Transverse colon (tissue), 4 donors: ENCODE results near the gene MICAL1. TPM values are rescaled to one million over a fixed set of nuclear protein-coding genes. Genes with fewer than 3 reads are reported as not detected.

Experiments
- DNase-seq: peaks from one replicate; pipeline ENCODE4 v3.0.0-alpha.2; 2019
- H3K27ac ChIP-seq, 4 donors: fragments of 200-600 bp; sonication (generic); 2 replicates each; pipeline ENCODE4 v1.5.1; 2016 to 2018; ENCODE audit warnings: inconsistent platforms in 4 of 4
- H3K27me3 ChIP-seq: fragments of 200-600 bp; sonication (generic); 2 replicates; pipeline ENCODE4 v1.5.1; 2017; ENCODE audit warnings: inconsistent platforms
- H3K36me3 ChIP-seq, 4 donors: fragments of 200-600 bp; sonication (generic); 2 replicates each; pipeline ENCODE4 v1.5.1; 2017 to 2019; ENCODE audit warnings: inconsistent platforms in 4 of 4
- H3K4me1 ChIP-seq, 4 donors: fragments of 200-600 bp; sonication (generic); 2 replicates each; pipeline ENCODE4 v1.5.1; 2017 to 2020; ENCODE audit warnings: inconsistent platforms in 4 of 4
- H3K4me3 ChIP-seq, 4 donors: fragments of 200-600 bp; sonication (generic); 1 replicate in 1 of 4; 2 replicates in 3 of 4; pipeline versions ENCODE4 v1.5.1 to v1.6.1; 2017 to 2019; ENCODE audit warnings: inconsistent platforms in 4 of 4
- H3K9me3 ChIP-seq, 2 donors: fragments of 200-600 bp; sonication (generic); 2 replicates each; pipeline ENCODE4 v1.5.1; 2017 to 2019; ENCODE audit warnings: inconsistent platforms in 2 of 2
- EP300 ChIP-seq: sonication (generic); formaldehyde crosslinking; IDR thresholded peaks from one replicate; pipeline ENCODE4 v1.6.1; 2017; ENCODE audit warnings: antibody characterized with exemption, low read depth
- POLR2A ChIP-seq: fragments of 450-650 bp; IDR thresholded peaks from one replicate; pipeline ENCODE4 v1.6.1; 2016; ENCODE audit warnings: antibody characterized with exemption, mild to moderate bottlenecking, moderate library complexity
- POLR2AphosphoS5 ChIP-seq, 3 donors: sonication (generic); formaldehyde crosslinking; IDR thresholded peaks; one replicate each; pipeline ENCODE4 v1.6.1; 2016; ENCODE audit warnings: antibody characterized with exemption in 3 of 3
- WGBS, 2 donors: methylation state at CpG; one replicate each; pipeline ENCODE4 v1.1.5; 2018; ENCODE audit warnings: low coverage in 1 of 2; 5-methylcytosine and 5-hydroxymethylcytosine counted together
- in situ Hi-C, 4 donors: fragments of 200-750 bp; cut with MboI; loops; one replicate each; pipeline versions ENCODE4 v1.15.0 to v1.15.1; 2017; ENCODE audit warnings: low sequenced_read_pairs in 3 of 4, low pct_ligation_motif_present in 1 of 4, low pct_unique_long_range_greater_than_20kb in 1 of 4
- intact Hi-C: fragments of 100-400 bp; cut with DNase I; formaldehyde crosslinking; loops from one replicate; pipeline ENCODE4 v1.15.1; 2023; ENCODE audit warnings: low total_unique reads
- total RNA-seq, 4 donors: library from RNA; depleted of rRNA; stranded (reverse); fragments of >200 nt; gene quantifications; one replicate each; pipeline ENCODE4 v1.1.0, GENCODE V29; 2016
- TF ChIP-seq, protein P1 (sequence below), 5 experiments: fragments of 200-600 bp in 3 of 5; fragments of 450-650 bp in 2 of 5; sonication (generic) in 3 of 5; IDR thresholded peaks; 1 replicate in 2 of 5; 2 replicates in 3 of 5; pipeline ENCODE4 v1.5.1; 2016 to 2017; ENCODE audit warnings: antibody characterized with exemption in 5 of 5, inconsistent platforms in 3 of 5, mild to moderate bottlenecking in 2 of 5, moderate library complexity in 1 of 5

MICAL1 gene
- total RNA-seq, 4 donors from 2014 or later, result 85.3 to 241 (median 121) TPM

DNA sequence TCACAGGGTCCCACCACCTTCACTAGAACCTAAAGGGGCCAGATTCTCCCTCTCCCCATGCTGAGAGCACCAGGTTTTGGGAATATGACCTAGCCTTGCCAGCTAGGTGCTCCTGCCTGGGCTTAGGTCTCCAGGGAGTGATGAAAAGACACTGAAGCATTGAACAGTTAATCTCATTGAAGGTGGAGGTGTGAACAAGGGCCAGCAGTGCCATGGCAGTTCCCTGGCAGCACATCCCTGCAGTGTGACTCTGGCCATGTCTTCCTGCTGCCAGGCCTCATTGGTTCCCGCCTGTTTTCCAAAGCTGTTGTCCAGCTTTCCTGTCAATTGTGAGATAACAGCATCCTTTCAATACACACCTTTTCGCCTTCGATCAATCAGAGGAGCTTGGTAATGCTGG is 26.1 kb downstream of the MICAL1 start:
- H3K27ac ChIP-seq, result no peak overlapping the region
- H3K9me3 ChIP-seq, result no peaks in the 10 kb centered on the region
- intact Hi-C loops (no loop called here), in situ Hi-C loops (loop anchor here in 1 of 4 donors (25.0 kb wide), 1 partner anchor 258 kb away; the partner anchor contains the start of genes AK9 and FIG4)
- TF ChIP-seq POLR2AphosphoS5 (IDR thresholded peaks at IDR 0.05) (no peak), POLR2A (no peak)
- no peaks in the 10 kb centered on the region for H3K27me3 ChIP-seq
- peaks cover 4 to 11% (median 9%) of the 10 kb centered on the region in 4 donors for H3K4me1 ChIP-seq
- DNase-seq, result no peak
- WGBS, 2 donors, result 98% methylated on average over 3 of the region's 3 CpGs; no CpG with 5 or more reads in 1 of the 2 donors
- H3K4me3 ChIP-seq, result no peak overlapping the region
- no peaks in the 10 kb centered on the region for H3K36me3 ChIP-seq

DNA sequence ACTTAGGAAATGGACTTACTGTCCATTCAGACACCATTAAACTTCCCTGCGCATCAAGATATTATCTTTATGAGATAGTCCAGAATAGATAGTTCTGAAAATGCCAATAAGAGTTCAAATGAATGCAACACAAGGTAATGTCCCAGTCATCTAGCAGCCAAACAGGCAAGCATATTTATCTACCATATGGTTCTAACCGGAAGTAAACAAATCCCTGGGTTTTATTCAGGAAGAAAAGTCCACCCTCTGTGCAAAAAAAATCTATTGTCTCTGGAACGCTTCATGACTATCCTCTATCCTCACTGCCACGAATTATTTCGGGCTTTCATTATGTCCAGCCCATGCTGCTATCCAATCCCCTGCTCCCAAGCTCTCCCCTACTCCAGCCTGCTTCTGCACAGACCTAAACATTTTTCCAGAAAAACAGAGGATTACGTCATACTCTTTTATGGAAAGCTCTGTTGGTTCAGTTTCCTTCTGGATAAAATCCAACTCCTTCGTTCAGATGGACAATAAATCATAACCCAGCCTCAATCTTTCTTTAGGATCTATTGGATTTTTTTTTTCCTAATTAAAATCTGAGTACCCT is 26.6 kb downstream of the MICAL1 start:
- DNase-seq, result no peak
- H3K4me3 ChIP-seq, result no peak overlapping the region
- no peaks in the 10 kb centered on the region for H3K9me3 ChIP-seq
- TF ChIP-seq, protein P1, sequence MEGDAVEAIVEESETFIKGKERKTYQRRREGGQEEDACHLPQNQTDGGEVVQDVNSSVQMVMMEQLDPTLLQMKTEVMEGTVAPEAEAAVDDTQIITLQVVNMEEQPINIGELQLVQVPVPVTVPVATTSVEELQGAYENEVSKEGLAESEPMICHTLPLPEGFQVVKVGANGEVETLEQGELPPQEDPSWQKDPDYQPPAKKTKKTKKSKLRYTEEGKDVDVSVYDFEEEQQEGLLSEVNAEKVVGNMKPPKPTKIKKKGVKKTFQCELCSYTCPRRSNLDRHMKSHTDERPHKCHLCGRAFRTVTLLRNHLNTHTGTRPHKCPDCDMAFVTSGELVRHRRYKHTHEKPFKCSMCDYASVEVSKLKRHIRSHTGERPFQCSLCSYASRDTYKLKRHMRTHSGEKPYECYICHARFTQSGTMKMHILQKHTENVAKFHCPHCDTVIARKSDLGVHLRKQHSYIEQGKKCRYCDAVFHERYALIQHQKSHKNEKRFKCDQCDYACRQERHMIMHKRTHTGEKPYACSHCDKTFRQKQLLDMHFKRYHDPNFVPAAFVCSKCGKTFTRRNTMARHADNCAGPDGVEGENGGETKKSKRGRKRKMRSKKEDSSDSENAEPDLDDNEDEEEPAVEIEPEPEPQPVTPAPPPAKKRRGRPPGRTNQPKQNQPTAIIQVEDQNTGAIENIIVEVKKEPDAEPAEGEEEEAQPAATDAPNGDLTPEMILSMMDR (IDR thresholded peaks at IDR 0.05), result no peak
- TF ChIP-seq EP300 (no peak), POLR2A (no peak), POLR2AphosphoS5 (IDR thresholded peaks at IDR 0.05) (no peak)
- peaks cover 4 to 11% (median 9%) of the 10 kb centered on the region in 4 donors for H3K4me1 ChIP-seq
- no peaks in the 10 kb centered on the region for H3K27me3 ChIP-seq
- in situ Hi-C loops, result loop anchor here in 1 of 4 donors (25.0 kb wide), 1 partner anchor 258 kb away; the partner anchor contains the start of genes AK9 and FIG4
- intact Hi-C loops, result no loop called here
- H3K27ac ChIP-seq, result no peak overlapping the region
- H3K36me3 ChIP-seq, result no peaks in the 10 kb centered on the region
- WGBS, 2 donors, result 17 to 33% methylated on average over 7 of the region's 7 CpGs

DNA sequence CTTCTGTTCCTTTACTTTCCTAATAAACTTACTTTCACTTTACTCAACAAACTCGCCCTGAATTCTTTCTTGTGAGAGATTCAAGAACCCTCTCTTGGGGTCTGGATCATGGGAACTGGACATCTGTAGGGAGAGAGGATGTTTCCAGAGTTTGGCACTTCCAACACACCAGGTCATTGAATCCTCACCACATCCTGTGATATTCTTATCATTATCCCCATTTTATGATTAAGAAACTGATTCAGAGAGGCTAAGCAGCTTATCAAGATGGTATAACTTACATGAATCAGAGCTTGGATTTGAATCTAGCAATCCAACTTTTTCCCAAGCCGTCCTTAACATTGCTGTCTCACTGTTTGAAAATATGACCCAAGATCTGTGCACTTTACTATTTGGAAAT is 30.6 kb downstream of the MICAL1 start:
- in situ Hi-C loops, result loop anchor here in 2 of 4 donors (25.0 kb wide), 3 partner anchors 262 to 888 kb away; partner anchors contain the start of genes AK9 (in 1 of the 2) and FIG4 (in 1 of the 2)
- 86 to 94% methylated on average over 2 of the region's 2 CpGs for WGBS, 2 donors
- no peak overlapping the region for H3K27ac ChIP-seq

DNA sequence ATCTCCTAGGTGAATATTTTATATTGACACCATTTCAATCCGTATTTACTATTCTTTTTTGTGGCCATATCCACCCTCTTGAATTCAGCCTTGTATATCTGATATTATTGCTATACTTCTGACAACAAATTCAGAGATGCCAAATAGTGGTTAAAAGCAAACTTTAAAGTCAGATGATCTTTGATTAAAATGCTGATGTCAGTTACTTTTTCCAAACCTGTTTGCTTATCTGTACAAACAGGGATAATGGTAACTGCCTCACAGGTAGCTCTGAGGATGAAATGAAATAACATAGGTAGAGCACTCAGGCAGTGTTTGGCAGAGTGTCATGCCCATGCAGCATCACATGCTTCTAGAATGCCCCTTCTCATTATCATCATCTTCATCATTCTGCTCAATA is 34.4 kb downstream of the MICAL1 start:
- 71 to 87% methylated on average over 1 of the region's 1 CpG for WGBS, 2 donors
- DNase-seq, result no peak

More for the DNA sequence above, 30.6 kb downstream of the MICAL1 start:
- no peak for DNase-seq
- H3K36me3 ChIP-seq, result no peaks in the 10 kb centered on the region
- TF ChIP-seq POLR2AphosphoS5 (IDR thresholded peaks at IDR 0.05) (no peak), EP300 (no peak), POLR2A (no peak)
- TF ChIP-seq, protein P1 (IDR thresholded peaks at IDR 0.05), result no peak
- H3K4me3 ChIP-seq, result no peak overlapping the region
- peaks cover 4 to 11% (median 9%) of the 10 kb centered on the region in 4 donors for H3K4me1 ChIP-seq
- H3K27me3 ChIP-seq, result no peaks in the 10 kb centered on the region
- no peaks in the 10 kb centered on the region for H3K9me3 ChIP-seq
- intact Hi-C loops, result no loop called here

DNA sequence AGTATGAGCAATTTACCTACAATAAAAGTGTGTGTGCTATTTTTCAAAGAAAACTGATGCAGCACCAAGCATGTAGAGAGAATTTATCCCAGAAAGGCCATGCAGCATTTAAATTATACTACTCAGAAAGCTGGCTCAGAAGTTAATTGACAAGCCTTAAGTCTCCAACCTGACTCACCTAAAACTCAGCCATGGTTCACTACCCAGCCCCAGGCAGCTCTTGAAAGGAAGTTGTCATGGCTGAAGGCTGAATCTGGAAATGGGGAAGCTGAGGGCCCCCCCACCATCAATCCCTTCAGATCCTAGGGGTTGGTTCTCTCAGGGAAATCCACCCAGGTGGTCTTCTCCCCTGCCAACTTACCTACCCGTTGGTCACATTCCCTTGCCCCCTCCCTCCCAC is 34.8 kb downstream of the MICAL1 start:
- WGBS, 2 donors, result 27% methylated on average over 1 of the region's 1 CpG; no CpG with 5 or more reads in 1 of the 2 donors
- no peak for DNase-seq
- no peaks in the 10 kb centered on the region for H3K9me3 ChIP-seq
- no peaks in the 10 kb centered on the region for H3K4me1 ChIP-seq
- TF ChIP-seq, protein P1 (IDR thresholded peaks at IDR 0.05), result no peak
- TF ChIP-seq EP300 (no peak), POLR2AphosphoS5 (IDR thresholded peaks at IDR 0.05) (no peak), POLR2A (no peak)
- no peak overlapping the region for H3K27ac ChIP-seq
- no peaks in the 10 kb centered on the region for H3K27me3 ChIP-seq
- no peak overlapping the region for H3K4me3 ChIP-seq
- in situ Hi-C loops (loop anchor here in 2 of 4 donors (25.0 kb wide), 2 partner anchors 617 to 883 kb away; no protein-coding TSS in a partner anchor), intact Hi-C loops (no loop called here)
- H3K36me3 ChIP-seq, result no peaks in the 10 kb centered on the region

More for the DNA sequence above, 34.4 kb downstream of the MICAL1 start:
- in situ Hi-C loops, result loop anchor here in 2 of 4 donors (25.0 kb wide), 2 partner anchors 616 to 884 kb away; no protein-coding TSS in a partner anchor
- H3K27ac ChIP-seq, result no peak overlapping the region
- no peaks in the 10 kb centered on the region for H3K9me3 ChIP-seq
- no peaks in the 10 kb centered on the region for H3K4me1 ChIP-seq
- intact Hi-C loops, result no loop called here
- no peaks in the 10 kb centered on the region for H3K27me3 ChIP-seq
- no peak for TF ChIP-seq POLR2A
- no peak overlapping the region for H3K4me3 ChIP-seq
- no peaks in the 10 kb centered on the region for H3K36me3 ChIP-seq
